NCI-H146 treated with DMSO at 0.1 percent for 48 hours (cell line): ENCODE data around the gene NEURL1B.

Experiments used
- DNase-seq: peaks from one replicate; lab custom pipeline; 2025; ENCODE audit not compliant: unreplicated experiment; lab: John Stamatoyannopoulos, UW

Gene NEURL1B

GRCh38 chr5:172632346-172633092 is 8.5 kb upstream of the NEURL1B start:
- no peak for DNase-seq

- no peak for DNase-seq
Measured at GRCh38 chr5:172633403-172633970, 7.6 kb upstream of the NEURL1B start.

DNA sequence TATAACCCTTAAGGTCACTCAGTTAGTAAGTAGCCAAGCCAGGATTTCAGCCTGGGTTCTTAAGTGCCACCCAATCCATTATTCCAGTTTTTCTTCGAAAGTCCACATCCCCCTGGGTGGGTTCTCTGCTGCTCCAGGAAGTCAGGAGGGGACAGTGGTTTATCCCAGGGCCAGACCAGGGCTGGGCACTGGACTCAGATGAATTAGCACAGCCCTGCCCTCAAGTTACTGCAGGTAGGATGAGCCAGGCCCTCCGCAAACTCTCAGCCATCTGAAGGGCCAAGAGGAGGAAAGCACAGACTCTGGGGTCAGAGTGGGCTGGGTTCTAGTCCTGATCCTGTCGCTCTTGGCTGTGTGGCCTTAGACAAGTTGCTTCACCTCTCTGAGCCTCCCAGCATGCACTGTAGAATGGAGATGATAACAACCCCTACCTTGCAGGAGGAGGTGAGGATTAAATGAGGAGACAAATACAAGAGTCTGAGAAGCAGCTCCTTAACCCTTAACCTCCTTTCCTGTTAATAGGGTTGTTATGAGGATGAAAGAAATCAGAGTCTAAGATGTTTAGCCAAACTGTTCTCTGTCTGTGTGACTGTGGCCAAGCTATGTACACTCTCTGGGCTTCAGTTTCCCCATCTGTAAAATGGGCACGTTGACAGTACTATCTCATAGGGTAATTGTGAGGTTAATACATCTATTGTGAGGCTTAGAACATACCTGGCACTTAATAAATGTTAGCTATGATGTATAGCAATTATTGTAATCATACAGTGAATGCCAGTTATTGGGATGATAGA is 6.8 kb upstream of the NEURL1B start:
- no peak for DNase-seq

- no peak for DNase-seq
Measured at GRCh38 chr5:172635038-172635437, 6.0 kb upstream of the NEURL1B start.

- DNase-seq, result no peak
Measured at GRCh38 chr5:172636279-172637050, 4.6 kb upstream of the NEURL1B start.

GRCh38 chr5:172637110-172637580 is 3.9 kb upstream of the NEURL1B start:
- DNase-seq, result no peak

DNA sequence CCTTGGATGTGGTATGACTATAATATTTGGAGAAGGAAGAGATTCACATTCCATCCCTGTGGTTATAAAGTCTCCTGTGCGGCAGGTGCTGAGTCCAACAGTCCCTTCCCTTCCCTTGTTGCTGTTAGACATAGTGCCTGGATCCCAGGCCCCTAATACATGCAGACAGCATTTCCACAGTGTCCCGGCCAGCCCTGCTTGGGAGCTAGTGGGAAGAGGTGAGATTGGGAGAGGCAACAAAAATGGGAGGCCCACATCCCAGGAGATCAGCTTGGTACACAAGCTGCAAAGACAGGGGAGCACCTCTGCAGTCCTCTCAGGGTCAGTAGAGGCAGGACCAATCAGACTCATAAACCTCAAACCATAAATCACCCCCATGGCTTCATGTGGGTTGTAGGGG is 3.3 kb upstream of the NEURL1B start:
- DNase-seq, result no peak

- DNase-seq, result peak; percentile 17
Measured at GRCh38 chr5:172638209-172638768, 2.8 kb upstream of the NEURL1B start.

DNA sequence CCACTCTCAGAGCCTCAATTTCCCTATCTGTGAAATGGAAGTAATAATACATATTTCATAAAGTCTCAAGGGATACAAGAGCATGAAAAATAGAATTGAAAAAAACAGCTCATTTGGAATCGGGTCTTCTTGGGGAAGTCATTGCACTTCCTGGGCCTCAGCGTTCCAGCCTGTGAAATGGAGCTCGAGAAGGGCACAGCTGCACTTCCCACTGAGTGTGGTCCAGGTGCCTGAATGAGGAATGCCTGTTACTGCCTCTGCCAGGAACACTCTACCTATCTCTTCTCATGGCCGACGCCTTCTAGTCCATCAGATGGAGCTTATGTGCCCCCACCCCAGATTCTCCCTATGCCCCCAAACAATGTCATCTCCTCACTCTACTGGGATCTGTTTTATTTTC is 924 bp upstream of the NEURL1B start:
- no peak for DNase-seq

- DNase-seq, result no peak
Measured at GRCh38 chr5:172641359-172642050, 442 bp downstream of the NEURL1B start.

DNA sequence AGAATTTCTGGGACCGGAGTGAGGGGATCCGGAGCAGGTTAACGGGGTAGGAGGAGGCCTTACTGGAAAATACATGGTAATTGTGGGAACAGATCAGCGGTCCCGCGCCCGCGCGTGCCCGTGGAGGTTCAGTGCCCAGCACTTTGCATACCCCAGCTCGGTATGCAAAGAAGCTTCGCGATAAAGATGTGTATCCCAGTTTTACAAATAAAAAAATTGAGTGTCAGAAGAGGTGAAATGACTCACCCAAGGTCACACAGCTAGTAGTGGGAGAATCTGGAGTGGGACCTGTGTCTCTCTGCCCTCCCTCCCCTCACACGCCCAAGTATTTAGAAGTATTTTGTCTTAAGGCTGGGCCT is 967 bp downstream of the NEURL1B start:
- no peak for DNase-seq

DNA sequence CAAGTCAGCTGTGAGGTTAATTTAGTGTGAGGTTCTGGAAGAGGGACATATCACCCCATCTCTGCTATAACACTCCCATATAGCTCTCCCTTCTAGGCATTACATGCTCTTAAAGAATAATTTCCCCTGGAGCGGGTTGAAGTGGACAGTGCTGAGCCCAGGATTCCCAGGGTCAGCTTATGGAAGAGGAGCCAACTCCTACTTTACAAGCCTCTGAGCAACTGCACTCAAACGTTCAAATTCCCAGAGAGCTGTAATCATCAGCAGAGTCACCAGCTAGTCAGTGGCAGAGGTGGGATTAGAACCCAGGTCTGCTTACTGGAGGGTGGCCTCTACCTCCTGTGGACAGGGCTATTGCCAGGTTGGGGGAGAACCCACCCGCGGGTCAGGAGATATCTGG is 1.4 kb downstream of the NEURL1B start:
- DNase-seq, result no peak

- no peak for DNase-seq
Measured at GRCh38 chr5:172642926-172643871, 2.1 kb downstream of the NEURL1B start.

- DNase-seq, result no peak
Measured at GRCh38 chr5:172644266-172644665, 3.2 kb downstream of the NEURL1B start.

GRCh38 chr5:172644711-172645110 is 3.6 kb downstream of the NEURL1B start:
- DNase-seq, result no peak

- no peak for DNase-seq
Measured at GRCh38 chr5:172645271-172646055, 4.4 kb downstream of the NEURL1B start.

DNA sequence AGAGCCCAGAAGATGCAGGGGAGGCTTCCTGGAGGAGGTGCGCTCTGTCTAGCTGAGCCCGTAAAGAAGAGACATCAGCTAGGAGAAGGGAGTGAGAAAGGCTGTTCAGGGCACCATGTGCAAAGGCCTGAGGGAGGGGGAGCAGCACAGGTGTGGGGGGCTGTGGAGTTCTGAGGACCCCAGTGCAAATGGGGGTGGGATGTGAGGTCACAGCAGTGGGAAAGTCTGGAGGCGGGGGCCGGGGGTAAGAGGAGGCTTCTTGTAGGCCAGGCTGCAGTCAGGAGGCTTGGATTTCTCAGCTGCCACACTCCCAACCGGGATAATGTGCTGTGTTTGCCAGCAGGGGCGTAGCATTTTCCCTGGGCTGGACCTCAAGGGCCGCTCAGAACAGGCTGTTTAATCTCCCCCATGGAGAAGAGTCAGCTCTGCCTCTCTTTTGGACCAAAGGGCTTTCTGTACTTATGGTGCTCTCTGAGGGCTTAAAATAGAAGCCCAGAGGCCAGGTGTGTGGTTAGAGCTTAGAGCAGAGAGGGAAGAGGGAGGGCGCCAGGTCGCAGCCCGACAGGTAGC is 5.7 kb downstream of the NEURL1B start:
- no peak for DNase-seq

GRCh38 chr5:172647352-172648012 is 6.4 kb downstream of the NEURL1B start:
- DNase-seq, result no peak
